SIG-M5 treated with dmso at 0.1 percent for 504 hours (cell line): ENCODE results near the gene ARHGEF11.

ENCODE experiments used
- DNase-seq: peaks from one replicate; lab custom pipeline; 2025; ENCODE audit not compliant: unreplicated experiment; lab: John Stamatoyannopoulos, UW

Gene ARHGEF11

DNA sequence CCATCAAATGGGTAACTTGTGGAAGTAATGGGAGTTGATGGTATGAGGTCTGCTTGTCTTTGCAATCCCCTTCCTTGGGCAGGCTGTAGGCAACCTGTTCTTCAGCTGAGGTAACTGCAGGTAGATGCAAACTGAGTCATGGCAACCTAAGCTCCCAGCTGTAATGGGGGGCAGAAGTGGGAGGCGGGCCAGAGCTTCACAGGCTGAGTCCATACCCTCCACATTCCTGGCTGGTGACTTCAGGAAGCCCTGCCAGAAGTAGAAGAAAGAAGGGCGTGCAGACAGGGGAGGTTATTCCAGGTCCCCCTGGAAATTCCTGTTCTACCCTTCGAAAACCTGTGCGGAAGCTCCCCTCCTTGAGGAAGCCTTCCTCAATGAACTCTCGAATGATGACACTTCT, 44.9 kb downstream of the ARHGEF11 start:
- DNase-seq: no peak

DNA sequence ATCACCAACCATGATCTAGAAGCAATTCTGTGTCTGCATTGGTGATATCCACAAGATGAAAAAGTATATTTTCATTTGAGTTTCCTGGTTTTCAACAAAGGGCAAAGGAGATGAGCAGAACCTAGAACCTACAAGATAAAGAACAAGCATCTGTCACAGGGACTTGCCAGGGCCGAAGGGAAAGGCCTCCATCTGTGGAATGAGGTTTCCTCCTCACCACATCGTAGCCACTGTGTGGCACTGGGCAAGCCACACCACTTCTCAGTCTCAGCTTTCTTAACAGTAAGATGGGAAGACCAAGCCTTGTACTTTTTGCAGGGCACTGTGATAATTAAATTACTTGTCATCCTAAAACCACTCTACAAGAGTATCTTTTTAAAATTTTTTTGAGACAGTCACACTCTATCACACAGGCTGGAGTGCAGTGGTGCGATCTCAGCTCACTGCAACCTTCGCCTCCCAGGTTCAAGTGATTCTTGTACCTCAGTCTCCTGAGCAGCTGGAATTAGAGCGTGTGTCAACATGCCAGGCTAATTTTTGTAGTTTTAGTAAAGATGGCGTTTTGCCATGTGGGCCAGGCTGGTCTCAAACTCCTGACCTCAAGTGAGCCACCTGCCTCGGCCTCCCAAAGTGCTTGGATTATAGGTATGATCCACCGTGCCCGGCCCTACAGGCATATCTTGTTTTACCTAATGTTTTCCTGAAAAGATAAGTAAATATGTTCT, 45.8 kb downstream of the ARHGEF11 start:
- no peak for DNase-seq

DNA sequence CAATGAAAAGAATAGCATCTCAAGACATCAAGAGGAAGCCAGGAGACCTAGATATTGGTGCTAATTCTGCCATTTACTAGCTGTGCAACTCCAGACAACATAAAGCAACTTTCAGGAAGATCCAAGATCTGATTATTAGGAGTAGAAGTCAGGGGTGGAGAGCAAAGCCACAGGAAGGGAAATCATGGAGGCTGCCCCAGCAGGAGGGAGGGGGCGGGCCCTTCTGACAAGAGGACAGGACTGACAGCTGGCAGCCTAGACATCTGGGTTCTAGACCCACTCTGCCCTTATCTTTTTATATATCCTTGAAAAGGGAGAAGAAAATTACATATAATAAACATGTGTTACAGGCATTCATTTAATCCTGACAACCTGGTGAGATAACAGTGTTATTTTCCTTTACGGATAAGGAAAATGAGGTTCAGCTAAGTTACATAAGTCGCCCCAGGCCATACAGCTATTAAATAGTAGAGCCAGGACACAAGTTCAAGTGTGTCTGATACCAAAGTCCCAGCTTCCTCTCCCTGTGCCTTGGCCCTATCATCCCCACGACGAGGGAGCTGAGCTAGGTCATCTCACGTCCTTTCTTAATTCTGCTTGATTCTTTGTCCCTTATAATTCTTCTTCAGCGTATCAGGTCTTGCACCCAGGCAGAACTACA, 46.6 kb downstream of the ARHGEF11 start:
- DNase-seq: no peak

DNA sequence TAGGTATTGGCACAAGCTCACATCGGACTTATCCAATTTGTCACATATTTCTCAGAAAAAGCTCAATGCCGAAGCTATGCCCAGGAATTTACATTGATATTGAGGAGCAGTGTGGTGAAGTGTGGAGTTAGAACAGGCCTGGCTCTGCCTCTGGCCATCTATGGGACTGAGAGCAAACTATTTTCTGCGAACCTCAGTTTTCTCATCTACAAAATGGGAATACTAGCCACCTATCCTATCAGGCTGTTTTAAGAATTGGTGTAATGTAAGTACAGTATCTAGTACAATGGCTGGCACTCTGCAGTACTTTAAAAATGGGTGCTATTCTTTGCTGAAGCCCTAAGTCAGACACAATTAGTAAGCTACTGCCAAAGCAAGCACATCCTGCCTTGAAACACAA, 47.2 kb downstream of the ARHGEF11 start:
- no peak for DNase-seq

DNA sequence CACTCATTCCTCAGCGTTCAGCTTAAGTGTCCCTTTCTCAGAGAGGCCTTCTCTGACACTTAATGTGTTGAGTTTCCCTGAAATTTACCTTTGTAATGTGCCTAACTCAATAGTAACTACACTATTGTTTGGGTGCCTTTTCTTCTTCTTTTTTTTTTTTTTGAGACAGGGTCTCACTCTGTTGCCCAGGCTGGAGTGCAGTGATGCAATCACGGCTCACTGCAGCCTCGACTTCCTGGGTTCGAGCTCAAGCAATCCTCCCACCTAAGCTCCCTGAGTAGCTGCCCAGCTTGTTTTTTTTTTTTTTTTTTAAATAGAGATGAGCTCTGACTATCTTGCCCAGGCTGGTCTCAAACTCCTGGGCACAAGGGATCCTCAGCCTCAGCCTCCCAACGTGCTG, 50.1 kb downstream of the ARHGEF11 start:
- DNase-seq: no peak

DNA sequence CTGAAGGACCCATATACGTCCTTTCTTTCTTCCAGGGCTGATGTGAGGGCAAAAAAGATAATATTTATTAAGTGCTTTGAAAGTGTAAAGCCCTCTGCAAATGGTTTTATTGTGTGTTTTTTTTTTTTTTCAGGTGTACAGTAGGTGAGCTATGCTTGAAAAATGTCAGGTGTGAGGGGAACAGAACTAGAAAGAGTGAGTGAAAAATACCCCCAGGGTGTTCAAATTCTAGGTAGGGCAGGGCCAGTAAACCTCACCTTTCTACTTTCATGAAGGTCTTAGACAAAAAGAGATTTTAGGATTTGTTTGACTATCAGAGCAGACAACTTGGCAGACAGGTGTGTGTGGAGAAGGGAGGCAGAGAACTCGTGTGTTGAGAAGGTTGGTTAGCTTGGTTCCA, 51.3 kb downstream of the ARHGEF11 start:
- no peak for DNase-seq

DNA sequence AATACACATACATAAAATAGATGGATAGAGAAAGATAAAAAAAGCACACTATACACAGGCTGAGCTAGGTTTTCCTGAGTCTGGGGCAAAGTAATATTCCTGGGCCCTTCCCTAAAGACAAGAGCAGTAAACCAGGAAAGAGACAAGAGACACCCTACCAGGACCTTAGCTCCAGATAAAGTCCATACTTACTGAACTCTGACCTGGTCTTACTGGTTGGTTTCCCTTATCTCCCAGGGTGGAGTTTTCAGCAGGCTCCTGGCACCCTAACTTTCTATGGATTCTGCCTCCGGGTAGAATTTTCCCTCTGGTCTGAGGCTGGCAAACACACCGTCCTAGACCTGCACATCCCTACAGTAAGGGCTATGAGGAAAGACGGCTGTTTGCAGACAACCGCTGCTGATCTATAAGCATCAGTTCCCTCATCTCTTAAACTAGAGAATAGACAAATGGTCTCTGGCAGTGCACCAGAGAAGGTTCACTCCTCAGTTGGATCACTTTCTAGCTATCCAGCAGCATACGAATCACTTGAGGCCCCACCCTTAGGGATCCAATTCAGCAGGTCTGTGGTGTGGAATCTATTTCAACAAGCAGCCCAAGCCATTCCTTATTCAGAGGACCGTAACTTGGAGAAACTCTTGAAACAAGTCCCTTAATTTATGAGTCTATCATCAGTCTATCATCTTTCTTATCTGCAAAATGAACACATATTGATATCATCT, 52.0 kb downstream of the ARHGEF11 start:
- no peak for DNase-seq

DNA sequence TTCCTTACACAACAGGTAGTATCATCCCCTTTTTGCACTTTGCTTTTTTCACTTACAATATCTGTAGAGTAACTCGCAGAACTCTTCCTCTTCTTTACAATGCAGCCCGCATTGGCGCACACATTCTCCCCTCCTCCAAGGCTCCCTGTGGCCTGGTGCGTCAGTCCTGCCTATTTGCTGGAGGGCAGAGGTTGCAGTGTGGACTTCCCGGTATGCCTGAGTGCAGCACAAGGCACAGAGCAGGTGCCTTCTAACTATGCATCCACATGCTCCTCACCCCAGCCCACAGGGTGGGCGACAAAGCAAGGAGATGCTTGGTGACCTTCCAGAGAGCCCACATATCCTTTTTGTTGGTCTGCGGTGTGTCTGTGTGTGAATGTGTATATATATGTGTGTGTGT, 53.3 kb downstream of the ARHGEF11 start:
- no peak for DNase-seq

DNA sequence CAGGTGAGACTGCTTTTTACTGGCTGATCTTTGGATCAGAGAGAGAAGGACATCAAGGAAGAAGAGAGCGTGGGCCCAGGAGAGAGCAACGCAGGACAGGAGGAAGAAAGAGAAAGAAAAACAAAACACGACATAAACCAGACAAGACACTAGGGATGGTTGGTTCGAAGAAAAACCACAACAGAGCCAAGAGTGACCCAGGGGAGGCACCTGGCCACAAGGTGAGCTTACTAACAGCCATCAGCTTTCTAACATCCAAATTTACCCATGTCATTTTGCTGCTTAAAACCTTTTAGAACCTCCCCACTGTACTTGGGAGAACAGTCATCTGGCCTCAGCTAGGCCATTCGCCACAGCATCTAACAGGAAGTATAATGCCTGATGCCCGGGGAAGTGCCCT, 57.8 kb downstream of the ARHGEF11 start:
- no peak for DNase-seq

DNA sequence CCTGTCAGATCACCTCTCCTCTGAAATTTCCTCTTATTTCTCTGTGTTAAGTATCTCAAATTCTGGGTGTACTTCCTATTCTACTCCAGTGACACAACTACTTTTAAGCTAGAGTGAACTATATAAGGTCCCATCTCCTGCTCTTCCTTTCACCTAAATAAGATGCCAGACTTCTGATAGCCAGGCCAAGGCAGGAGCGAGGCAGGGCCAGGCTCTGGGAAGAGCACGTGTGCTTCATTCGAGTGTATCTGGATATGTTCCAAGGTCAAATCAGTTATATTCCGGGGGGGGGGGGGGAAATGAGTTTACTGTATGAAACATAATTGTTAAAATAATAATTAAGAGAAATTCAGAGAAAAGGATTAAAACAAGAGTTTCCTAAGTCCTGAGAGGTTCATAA, 65.0 kb downstream of the ARHGEF11 start:
- no peak for DNase-seq

DNA sequence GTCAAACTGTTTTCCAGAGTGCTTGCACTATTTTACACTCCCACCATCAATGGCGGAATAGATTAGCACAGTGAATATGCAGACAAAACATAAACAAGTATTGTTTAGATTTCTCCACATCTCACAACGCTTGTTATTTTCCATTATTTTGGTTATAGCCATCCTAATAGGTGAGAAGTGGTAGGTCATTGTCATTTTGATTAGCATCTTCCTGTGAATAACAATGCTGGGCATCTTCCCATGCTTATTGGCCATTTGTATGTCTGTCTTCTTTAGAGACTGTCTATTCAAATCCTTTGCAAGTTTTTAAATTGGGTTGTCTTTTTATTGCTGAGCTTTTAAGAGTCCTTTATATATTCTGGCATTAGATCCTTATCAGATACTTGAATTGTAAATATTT, 70.5 kb downstream of the ARHGEF11 start:
- DNase-seq: no peak

DNA sequence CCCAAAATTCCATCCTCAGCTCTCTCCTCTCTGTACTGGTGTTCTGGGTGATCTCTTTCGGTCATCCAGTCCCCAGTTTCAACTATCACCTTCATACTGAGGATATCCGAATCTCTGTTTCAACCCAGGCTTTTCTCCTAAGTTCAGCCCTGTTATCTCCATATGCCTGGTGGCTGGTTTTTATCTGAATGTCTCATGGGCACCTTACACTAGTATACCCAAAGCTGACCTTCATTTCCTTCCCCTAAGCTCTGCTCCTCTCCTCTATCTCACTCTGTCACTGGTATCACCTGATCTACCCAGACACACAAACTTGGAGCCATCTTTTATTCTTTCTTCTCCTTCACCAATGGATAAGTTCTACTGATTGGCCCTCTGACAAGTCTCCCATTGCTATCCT, 72.1 kb downstream of the ARHGEF11 start:
- no peak for DNase-seq

DNA sequence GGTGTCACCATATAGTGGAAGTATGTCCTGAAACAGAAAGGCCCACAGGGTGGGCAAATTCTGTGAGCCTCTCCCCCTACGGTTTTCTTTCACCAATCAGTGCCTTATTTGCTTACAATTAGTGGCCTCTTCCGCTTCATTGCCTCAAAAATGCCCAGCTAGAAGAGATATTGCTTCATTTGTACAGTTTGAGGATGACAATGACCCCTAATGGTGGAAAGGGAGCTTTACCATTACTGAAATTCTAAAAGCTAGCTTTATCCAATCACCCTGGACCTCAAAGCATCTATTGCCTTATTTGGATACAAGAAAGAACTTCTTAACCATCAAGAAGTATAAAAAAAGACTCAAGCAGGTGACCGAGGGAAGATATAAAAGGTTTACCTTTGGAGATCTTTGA, 75.5 kb downstream of the ARHGEF11 start:
- DNase-seq: peak; percentile 69

DNA sequence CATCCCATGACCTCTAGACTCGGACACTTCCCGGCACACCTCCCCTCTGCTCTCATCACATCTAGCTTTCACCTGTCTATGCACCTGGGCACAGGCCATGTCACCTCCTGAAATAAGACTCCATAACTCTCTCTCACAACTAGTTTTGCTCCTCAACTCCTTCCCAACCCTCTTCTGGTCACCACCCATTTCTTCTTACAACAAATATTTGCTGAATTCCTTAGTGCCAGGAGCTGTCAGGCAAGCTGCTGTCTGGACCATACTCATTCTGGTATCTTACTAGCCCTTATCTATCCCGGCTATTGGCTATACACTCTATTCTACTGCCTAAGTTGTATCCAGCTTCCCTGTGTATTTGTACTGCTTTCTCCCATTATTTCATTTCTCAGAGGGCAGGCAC, 76.0 kb downstream of the ARHGEF11 start:
- DNase-seq: no peak

DNA sequence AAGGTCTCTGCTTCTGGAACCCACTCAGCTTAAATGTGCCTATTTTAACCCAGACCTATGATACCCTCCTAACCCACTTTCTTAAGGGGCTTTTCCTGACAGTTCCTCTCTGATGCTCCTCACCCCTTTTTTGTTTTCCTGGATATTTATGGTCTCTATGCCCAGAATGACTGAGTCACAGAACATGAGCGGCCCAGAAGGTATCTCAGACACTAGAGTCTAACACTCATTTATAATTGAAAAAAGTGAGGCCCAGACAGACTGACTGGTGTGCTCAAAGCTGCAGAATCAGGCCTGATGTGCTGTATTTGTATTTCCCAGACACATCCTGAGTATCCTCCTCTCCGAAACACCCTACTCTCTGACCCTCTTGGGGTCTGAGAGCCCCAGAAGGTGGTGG, 81.1 kb downstream of the ARHGEF11 start:
- DNase-seq: no peak

DNA sequence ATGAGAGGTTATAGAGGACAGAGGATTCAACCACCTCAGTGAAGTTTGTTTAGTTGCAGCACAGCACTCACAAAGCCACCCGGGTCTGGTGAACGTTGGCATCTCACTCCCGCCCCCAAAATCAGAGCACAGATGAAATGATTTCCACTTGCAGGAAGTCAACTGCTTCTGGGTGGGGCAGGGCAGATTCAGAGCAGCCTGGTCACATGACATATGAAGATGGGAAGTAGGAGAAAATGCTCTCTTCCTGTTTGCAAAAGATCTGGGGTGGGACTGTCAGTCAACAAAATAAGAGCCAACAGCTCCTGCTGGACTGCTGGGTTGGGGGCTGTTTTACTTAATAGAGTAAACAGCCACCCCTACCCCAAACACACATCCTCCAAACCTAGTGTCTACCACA, 81.9 kb downstream of the ARHGEF11 start:
- DNase-seq: peak; percentile 81

DNA sequence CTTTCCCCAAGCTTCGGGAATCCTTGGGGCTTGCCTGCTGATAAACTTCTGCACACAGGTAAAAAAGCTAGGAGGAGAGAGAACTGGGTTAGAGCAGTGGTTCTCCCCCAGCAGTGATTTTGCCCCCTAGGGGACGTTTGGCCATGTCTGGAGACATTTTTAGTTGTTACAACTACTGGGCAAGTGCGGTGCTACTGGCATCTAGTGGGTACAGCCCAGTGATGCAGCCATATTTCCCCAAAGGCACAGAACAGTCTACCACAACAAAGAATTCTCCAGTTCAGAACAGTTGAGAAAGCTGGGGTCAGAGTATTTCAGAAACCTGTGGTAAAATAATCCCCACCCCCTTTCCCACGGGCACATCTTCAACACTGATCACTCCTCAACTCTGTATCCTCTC, 83.8 kb downstream of the ARHGEF11 start:
- DNase-seq: peak; percentile 34

DNA sequence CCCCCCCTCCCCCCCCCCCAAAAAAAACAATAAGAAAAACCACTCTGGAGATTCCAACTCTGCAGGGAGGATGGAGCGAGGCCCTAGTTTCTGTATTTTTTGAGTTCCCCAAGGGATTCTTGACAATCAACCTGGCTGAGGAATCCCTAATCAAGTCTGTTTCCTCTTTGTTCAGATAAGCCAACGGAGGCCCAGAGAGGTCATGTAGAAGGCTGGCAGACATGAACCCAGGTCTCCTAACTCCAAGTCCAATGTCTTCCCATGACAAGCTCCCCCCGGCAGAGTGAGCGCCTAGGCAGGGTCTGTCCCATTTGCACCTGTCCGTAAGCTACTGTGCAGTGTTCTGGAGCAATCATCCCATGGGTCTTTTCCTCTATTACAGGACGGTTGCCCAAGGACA, 85.6 kb downstream of the ARHGEF11 start:
- DNase-seq: no peak

DNA sequence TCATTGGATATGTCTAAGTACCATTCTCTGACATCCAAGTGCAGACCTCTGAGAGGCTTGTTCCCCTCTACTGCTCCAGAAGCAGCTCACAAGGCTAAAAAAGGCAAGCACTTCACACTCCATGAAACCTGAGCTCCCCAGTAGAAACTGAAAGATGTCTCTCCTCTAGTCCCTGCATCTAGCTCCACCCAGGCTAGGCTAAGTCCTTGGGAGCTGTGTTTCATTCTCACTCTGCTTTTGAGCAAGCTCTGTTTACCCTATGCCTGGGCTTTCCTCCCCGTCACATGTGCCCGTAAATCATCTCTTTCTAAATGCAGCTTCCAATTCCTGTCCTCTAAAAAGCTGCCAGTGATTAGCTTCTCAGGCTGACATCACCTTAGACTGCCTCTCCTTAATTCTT, 86.1 kb downstream of the ARHGEF11 start:
- DNase-seq: no peak

DNA sequence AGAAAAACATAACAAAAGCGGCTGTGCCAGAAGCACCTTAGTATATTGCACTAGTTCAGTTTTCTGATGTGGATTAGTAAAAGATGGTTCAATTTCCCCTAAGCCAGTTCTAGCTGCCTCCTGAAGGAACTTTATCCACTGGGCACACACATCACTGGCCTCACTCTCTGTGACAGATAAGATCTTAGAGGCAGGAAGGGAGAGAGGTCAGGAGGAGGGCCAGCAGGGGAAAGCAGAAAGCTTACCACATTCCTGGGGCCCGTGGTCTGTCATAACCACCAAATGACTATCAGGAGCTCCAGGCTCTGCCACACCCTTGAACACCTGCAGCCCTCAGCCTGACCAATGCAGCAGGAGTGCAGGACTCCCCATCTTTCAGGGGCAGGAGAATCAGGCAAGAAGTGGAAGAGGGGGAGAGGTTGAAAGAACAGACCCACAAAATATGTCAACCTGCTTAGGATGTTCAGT, 87.3 kb downstream of the ARHGEF11 start:
- DNase-seq: no peak

DNA sequence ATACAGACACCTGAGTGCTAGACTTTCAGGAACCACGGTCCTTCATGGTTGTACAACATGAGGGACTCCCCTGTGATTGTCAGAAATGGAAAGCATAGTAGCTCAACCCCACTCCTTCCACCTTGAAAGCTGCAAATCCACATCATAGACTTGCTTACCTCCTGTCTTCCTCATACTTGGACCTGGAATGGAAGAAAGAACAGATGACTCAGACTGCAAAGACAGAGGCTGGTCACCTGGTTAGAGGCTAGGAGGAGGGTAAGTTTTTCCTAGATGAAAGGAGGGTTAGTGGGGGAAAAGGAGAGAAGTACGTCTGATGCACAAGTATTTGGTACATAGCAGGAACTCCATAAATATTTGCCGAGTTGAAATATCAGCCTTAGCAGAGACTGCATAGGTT, 87.9 kb downstream of the ARHGEF11 start:
- no peak for DNase-seq

DNA sequence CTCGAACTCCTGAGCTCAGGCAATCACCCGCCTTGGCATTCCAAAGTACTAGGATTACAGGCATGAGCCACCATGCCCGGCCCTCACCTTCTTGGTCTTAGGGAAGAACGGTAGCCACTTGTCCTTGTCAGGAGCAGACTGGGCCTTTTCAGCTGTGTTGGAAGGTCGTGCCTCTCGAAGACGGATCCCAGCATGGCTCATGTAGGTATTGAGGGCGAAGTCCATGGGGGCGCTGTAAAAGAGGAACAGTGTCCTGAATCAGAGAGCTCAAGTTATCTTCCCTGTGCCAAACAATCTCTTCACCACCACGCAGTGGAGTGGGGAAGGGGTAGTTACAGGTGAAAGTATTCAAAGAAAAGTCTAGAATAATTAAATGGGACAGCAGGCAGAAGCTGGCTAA, 89.2 kb downstream of the ARHGEF11 start:
- DNase-seq: no peak
